NCI-H460 (cell line): ENCODE measurements around the gene CIPC. TPM values are rescaled to one million over a fixed set of nuclear protein-coding genes. Genes with fewer than 3 reads are reported as not detected.

Source experiments
- DNase-seq: peaks from one replicate; pipeline ENCODE4 v3.0.0-alpha.2; 2016; ENCODE audit warnings: low read depth; ENCODE audit errors: extremely low read depth
- polyA plus RNA-seq: library from polyadenylated mRNA; depleted of rRNA; stranded (reverse); fragments of >200 nt; gene quantifications from 2 replicates; pipeline ENCODE4 v1.2.3, GENCODE V29; 2014; cell fraction: nucleus; rRNA removed
- total RNA-seq: library from RNA; depleted of rRNA; stranded (reverse); fragments of >200 nt; shearing (Covaris generic); gene quantifications from 2 replicates; pipeline ENCODE4 v1.2.3, GENCODE V29; 2014; rRNA removed

CIPC gene
- total RNA-seq = 16.6 and 17.9 TPM in 2 replicates
- polyA plus RNA-seq = 21.4 and 29.3 TPM in 2 replicates

GRCh38 chr14:77097700-77098528 is at the start of gene CIPC:
Gene CIPC, plus strand, starts transcription at chr14:77098258. Its CDS starts 7,451 bp downstream, at chr14:77105709.
- peak; percentile 99 for DNase-seq

GRCh38 chr14:77051116-77051515 is 46.9 kb upstream of the CIPC start:
- DNase-seq = no peak

- no peak for DNase-seq
Observed at GRCh38 chr14:77052281-77053044, 45.6 kb upstream of the CIPC start.

GRCh38 chr14:77053046-77053841 is 44.8 kb upstream of the CIPC start:
- DNase-seq = peak; percentile 48

- DNase-seq = no peak
Observed at GRCh38 chr14:77055306-77055705, 42.8 kb upstream of the CIPC start.

- no peak for DNase-seq
Observed at GRCh38 chr14:77055981-77056380, 42.1 kb upstream of the CIPC start.

GRCh38 chr14:77058117-77058516 is 39.9 kb upstream of the CIPC start:
- no peak for DNase-seq

GRCh38 chr14:77058785-77059184 is 39.3 kb upstream of the CIPC start:
- DNase-seq = no peak

GRCh38 chr14:77059276-77059915 is 38.7 kb upstream of the CIPC start:
- DNase-seq = no peak

- no peak for DNase-seq
Observed at GRCh38 chr14:77061630-77062257, 36.3 kb upstream of the CIPC start.

- no peak for DNase-seq
Observed at GRCh38 chr14:77062261-77062660, 35.8 kb upstream of the CIPC start.

- DNase-seq = no peak
Observed at GRCh38 chr14:77063571-77064171, 34.4 kb upstream of the CIPC start.

GRCh38 chr14:77064521-77065178 is 33.4 kb upstream of the CIPC start:
- no peak for DNase-seq

- DNase-seq = no peak
Observed at GRCh38 chr14:77065851-77066577, 32.0 kb upstream of the CIPC start.

- no peak for DNase-seq
Observed at GRCh38 chr14:77066578-77067172, 31.4 kb upstream of the CIPC start.

GRCh38 chr14:77067632-77068516 is 30.2 kb upstream of the CIPC start:
- peak; percentile 70 for DNase-seq
